ENCODE data around the gene SDK1. TPM values are rescaled to one million over a fixed set of nuclear protein-coding genes. Genes with fewer than 3 reads are reported as not detected.

Gene SDK1
- total RNA-seq, 2 experiments from 2014 or later, result 0.03 to 0.05 TPM

- ChIA-PET POLR2A (no interaction called here), CTCF (no interaction called here)
- Mint-ChIP-seq H3K27ac (no peak overlapping the region), H3K36me3 (ENCODE audit: low read depth) (peaks cover 2% of the 10 kb centered on the region), H3K9me3 (ENCODE audit: insufficient read depth) (peaks cover 3% of the 10 kb centered on the region), H3K27me3 (ENCODE audit: low read depth) (peaks cover 10% of the 10 kb centered on the region), H3K4me1 (ENCODE audit: low read depth) (no peaks in the 10 kb centered on the region), H3K4me3 (no peak overlapping the region)
- ATAC-seq, result no peak
- no peak for DNase-seq
Measured at GRCh38 chr7:3397324-3397723, 96.3 kb downstream of the SDK1 start.

- no peaks in the 10 kb centered on the region for H3K4me1 Mint-ChIP-seq (ENCODE audit: low read depth)
Measured at GRCh38 chr7:3399858-3400257, 98.8 kb downstream of the SDK1 start.

DNA sequence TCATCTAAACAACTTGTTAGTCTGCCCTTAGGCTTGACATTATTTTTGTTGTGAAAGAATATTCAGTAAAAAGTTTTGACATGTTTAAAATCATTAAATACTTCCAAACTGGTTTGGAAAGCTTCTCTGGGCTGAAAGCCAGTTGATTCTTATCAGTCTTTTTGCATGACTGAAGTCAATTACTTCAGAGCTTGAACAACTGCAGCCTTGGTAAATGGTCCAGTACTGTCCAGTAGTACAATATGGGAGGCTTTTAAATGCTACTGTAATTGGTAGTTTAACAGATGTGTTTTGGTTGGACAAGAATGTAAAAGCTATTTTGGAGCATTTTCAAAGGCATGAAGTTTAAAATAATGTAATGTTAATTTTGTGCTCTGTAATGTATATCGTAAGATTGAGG is 103.4 kb downstream of the SDK1 start:
- Mint-ChIP-seq H3K27me3 (ENCODE audit: low read depth) (peaks cover 5% of the 10 kb centered on the region), H3K4me3 (no peak overlapping the region), H3K27ac (no peak overlapping the region), H3K4me1 (ENCODE audit: low read depth) (peaks cover 6% of the 10 kb centered on the region), H3K36me3 (ENCODE audit: low read depth) (no peaks in the 10 kb centered on the region), H3K9me3 (ENCODE audit: insufficient read depth) (no peaks in the 10 kb centered on the region)
- ATAC-seq (no peak), DNase-seq (no peak)
- ChIA-PET CTCF (interaction anchor here (1.4 kb wide), 1 partner anchor 13 kb away, joined by 3 read pairs; no protein-coding TSS in a partner anchor), POLR2A (no interaction called here)

More at GRCh38 chr7:3399858-3400257, 98.8 kb downstream of the SDK1 start:
- no peak overlapping the region for H3K27ac Mint-ChIP-seq
- peaks cover 9% of the 10 kb centered on the region for H3K27me3 Mint-ChIP-seq (ENCODE audit: low read depth)
- CTCF ChIA-PET, result interaction anchor here (0.9 to 1.2 kb wide), 3 partner anchors 9 to 11 kb away, joined by 3 to 5 read pairs (median 3); no protein-coding TSS in a partner anchor
- ATAC-seq, result no peak
- POLR2A ChIA-PET, result no interaction called here
- no peak for DNase-seq
- no peak overlapping the region for H3K4me3 Mint-ChIP-seq
- H3K9me3 Mint-ChIP-seq (ENCODE audit: insufficient read depth), result peaks cover 3% of the 10 kb centered on the region
- H3K36me3 Mint-ChIP-seq (ENCODE audit: low read depth), result peaks cover 2% of the 10 kb centered on the region

DNA sequence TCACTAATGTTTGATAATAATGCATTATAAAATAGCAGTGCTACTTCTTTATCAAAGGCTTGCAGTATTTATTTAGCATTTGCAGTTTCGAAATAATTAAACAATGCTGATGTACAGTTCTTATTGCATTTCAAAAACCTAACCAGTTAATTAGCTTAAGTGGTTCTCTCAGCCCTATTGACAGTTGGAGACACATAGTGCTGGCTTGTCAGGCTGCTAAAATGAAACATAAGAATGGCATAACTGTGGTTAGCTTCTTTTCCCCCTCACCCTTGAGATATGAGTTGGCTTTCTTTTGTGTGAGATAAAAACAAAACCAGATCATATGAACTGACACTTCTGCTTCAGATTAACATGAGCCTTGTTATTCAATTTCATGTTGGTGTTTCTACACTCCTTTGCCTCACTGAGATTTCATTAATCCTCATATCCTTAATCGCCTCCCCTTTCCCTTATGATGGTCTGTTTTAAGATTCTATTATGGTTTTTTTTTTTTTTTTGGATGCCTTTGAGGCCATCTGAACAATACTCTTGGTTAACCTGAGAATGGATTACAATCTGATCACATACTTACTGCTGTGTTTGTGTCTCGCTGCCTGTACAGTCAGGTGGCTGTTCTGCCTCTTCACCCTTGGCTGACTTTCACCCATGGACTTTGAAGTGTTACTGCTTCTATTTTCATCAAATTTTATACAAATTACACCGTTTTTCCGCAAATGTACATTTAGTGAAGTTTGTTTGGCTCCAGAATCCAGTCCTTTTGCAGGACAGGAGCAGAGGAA is 108.0 kb downstream of the SDK1 start:
- H3K4me3 Mint-ChIP-seq, result no peak overlapping the region
- POLR2A ChIA-PET, result no interaction called here
- no peak overlapping the region for H3K27ac Mint-ChIP-seq
- peaks cover 7% of the 10 kb centered on the region for H3K4me1 Mint-ChIP-seq (ENCODE audit: low read depth)
- CTCF ChIA-PET, result interaction anchor here (1.2 kb wide), 1 partner anchor 9 kb away, joined by 5 read pairs; no protein-coding TSS in a partner anchor
- ATAC-seq, result no peak
- peaks cover 7% of the 10 kb centered on the region for H3K27me3 Mint-ChIP-seq (ENCODE audit: low read depth)
- no peaks in the 10 kb centered on the region for H3K9me3 Mint-ChIP-seq (ENCODE audit: insufficient read depth)
- DNase-seq, result no peak
- no peaks in the 10 kb centered on the region for H3K36me3 Mint-ChIP-seq (ENCODE audit: low read depth)

GRCh38 chr7:3412871-3413270 is 111.8 kb downstream of the SDK1 start:
- DNase-seq (no peak), ATAC-seq (no peak)
- Mint-ChIP-seq H3K4me3 (no peak overlapping the region), H3K36me3 (ENCODE audit: low read depth) (no peaks in the 10 kb centered on the region), H3K27ac (no peak overlapping the region), H3K27me3 (ENCODE audit: low read depth) (peaks cover 2% of the 10 kb centered on the region), H3K9me3 (ENCODE audit: insufficient read depth) (no peaks in the 10 kb centered on the region), H3K4me1 (ENCODE audit: low read depth) (peaks cover 7% of the 10 kb centered on the region)
- POLR2A ChIA-PET, result no interaction called here
- CTCF ChIA-PET, result no interaction called here

GRCh38 chr7:3415861-3416312 is 114.8 kb downstream of the SDK1 start:
- Mint-ChIP-seq H3K27me3 (ENCODE audit: low read depth) (peaks cover 4% of the 10 kb centered on the region), H3K9me3 (ENCODE audit: insufficient read depth) (no peaks in the 10 kb centered on the region), H3K4me1 (ENCODE audit: low read depth) (no peaks in the 10 kb centered on the region), H3K27ac (no peak overlapping the region), H3K36me3 (ENCODE audit: low read depth) (no peaks in the 10 kb centered on the region), H3K4me3 (no peak overlapping the region)
- no peak for DNase-seq
- ChIA-PET POLR2A (no interaction called here), CTCF (no interaction called here)
- ATAC-seq, result no peak

- H3K27me3 Mint-ChIP-seq (ENCODE audit: low read depth), result peaks cover 4% of the 10 kb centered on the region
- no peak for DNase-seq
- peaks cover 2% of the 10 kb centered on the region for H3K9me3 Mint-ChIP-seq (ENCODE audit: insufficient read depth)
- no peaks in the 10 kb centered on the region for H3K36me3 Mint-ChIP-seq (ENCODE audit: low read depth)
- ChIA-PET POLR2A (no interaction called here), CTCF (no interaction called here)
- ATAC-seq, result no peak
- H3K27ac Mint-ChIP-seq, result no peak overlapping the region
- H3K4me1 Mint-ChIP-seq (ENCODE audit: low read depth), result no peaks in the 10 kb centered on the region
- no peak overlapping the region for H3K4me3 Mint-ChIP-seq
Measured at GRCh38 chr7:3416453-3416852, 115.4 kb downstream of the SDK1 start.

- H3K36me3 Mint-ChIP-seq (ENCODE audit: low read depth), result no peaks in the 10 kb centered on the region
- DNase-seq (no peak), ATAC-seq (no peak)
- H3K4me3 Mint-ChIP-seq, result no peak overlapping the region
- no peaks in the 10 kb centered on the region for H3K4me1 Mint-ChIP-seq (ENCODE audit: low read depth)
- ChIA-PET CTCF (no interaction called here), POLR2A (no interaction called here)
- no peaks in the 10 kb centered on the region for H3K27me3 Mint-ChIP-seq (ENCODE audit: low read depth)
- H3K27ac Mint-ChIP-seq, result no peak overlapping the region
- H3K9me3 Mint-ChIP-seq (ENCODE audit: insufficient read depth), result peaks cover 12% of the 10 kb centered on the region
Measured at GRCh38 chr7:3425087-3425486, 124.0 kb downstream of the SDK1 start.

DNA sequence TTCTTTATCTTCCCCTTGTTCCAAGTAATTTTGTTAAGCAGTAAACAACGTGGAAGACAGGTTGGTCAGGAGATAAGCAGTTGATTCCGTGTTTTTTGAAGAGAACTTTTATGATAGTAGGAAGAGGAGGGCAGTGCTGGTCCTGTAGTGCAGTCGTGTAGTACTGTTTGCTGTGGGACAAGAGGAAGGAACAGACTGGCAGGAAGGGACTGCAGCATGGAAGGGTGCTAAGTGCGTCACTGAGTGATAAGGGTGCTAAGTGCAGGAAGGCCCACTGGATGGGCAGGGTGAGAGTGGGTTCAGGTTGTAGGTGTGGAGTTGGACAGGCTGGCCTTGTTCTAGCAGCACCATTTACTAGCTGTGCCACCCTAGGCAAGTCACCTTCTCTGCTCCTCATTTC is 125.0 kb downstream of the SDK1 start:
- H3K27me3 Mint-ChIP-seq (ENCODE audit: low read depth), result no peaks in the 10 kb centered on the region
- no peak overlapping the region for H3K27ac Mint-ChIP-seq
- no peak for DNase-seq
- no peak overlapping the region for H3K4me3 Mint-ChIP-seq
- CTCF ChIA-PET, result no interaction called here
- no peak for ATAC-seq
- no peaks in the 10 kb centered on the region for H3K36me3 Mint-ChIP-seq (ENCODE audit: low read depth)
- H3K4me1 Mint-ChIP-seq (ENCODE audit: low read depth), result no peaks in the 10 kb centered on the region
- H3K9me3 Mint-ChIP-seq (ENCODE audit: insufficient read depth), result peaks cover 12% of the 10 kb centered on the region
- POLR2A ChIA-PET, result no interaction called here

- DNase-seq (no peak), ATAC-seq (no peak)
- H3K4me3 Mint-ChIP-seq, result no peak overlapping the region
- H3K4me1 Mint-ChIP-seq (ENCODE audit: low read depth), result no peaks in the 10 kb centered on the region
- no peaks in the 10 kb centered on the region for H3K36me3 Mint-ChIP-seq (ENCODE audit: low read depth)
- H3K27ac Mint-ChIP-seq, result no peak overlapping the region
- ChIA-PET POLR2A (no interaction called here), CTCF (no interaction called here)
- no peaks in the 10 kb centered on the region for H3K27me3 Mint-ChIP-seq (ENCODE audit: low read depth)
- H3K9me3 Mint-ChIP-seq (ENCODE audit: insufficient read depth), result peaks cover 4% of the 10 kb centered on the region
Measured at GRCh38 chr7:3427957-3428356, 126.9 kb downstream of the SDK1 start.

GRCh38 chr7:3429981-3430380 is 128.9 kb downstream of the SDK1 start:
- POLR2A ChIA-PET, result no interaction called here
- Mint-ChIP-seq H3K4me3 (no peak overlapping the region), H3K9me3 (ENCODE audit: insufficient read depth) (no peaks in the 10 kb centered on the region), H3K27me3 (ENCODE audit: low read depth) (no peaks in the 10 kb centered on the region), H3K27ac (no peak overlapping the region), H3K36me3 (ENCODE audit: low read depth) (no peaks in the 10 kb centered on the region), H3K4me1 (ENCODE audit: low read depth) (no peaks in the 10 kb centered on the region)
- no peak for DNase-seq
- no peak for ATAC-seq
- CTCF ChIA-PET, result no interaction called here

- Mint-ChIP-seq H3K9me3 (ENCODE audit: insufficient read depth) (no peaks in the 10 kb centered on the region), H3K4me1 (ENCODE audit: low read depth) (no peaks in the 10 kb centered on the region), H3K27ac (no peak overlapping the region), H3K36me3 (ENCODE audit: low read depth) (no peaks in the 10 kb centered on the region), H3K4me3 (no peak overlapping the region), H3K27me3 (ENCODE audit: low read depth) (no peaks in the 10 kb centered on the region)
- ATAC-seq (no peak), DNase-seq (no peak)
- CTCF ChIA-PET, result no interaction called here
- POLR2A ChIA-PET, result no interaction called here
Measured at GRCh38 chr7:3430588-3430987, 129.5 kb downstream of the SDK1 start.

GRCh38 chr7:3431306-3431705 is 130.3 kb downstream of the SDK1 start:
- DNase-seq (no peak), ATAC-seq (no peak)
- Mint-ChIP-seq H3K27ac (no peak overlapping the region), H3K36me3 (ENCODE audit: low read depth) (no peaks in the 10 kb centered on the region), H3K9me3 (ENCODE audit: insufficient read depth) (no peaks in the 10 kb centered on the region), H3K4me3 (no peak overlapping the region), H3K27me3 (ENCODE audit: low read depth) (no peaks in the 10 kb centered on the region), H3K4me1 (ENCODE audit: low read depth) (no peaks in the 10 kb centered on the region)
- POLR2A ChIA-PET, result no interaction called here
- CTCF ChIA-PET, result no interaction called here

Measured in activated CD8-positive, alpha-beta T cell treated with anti-CD3 and anti-CD28 coated beads, Interleukin-2, amount 10 ng/mL, durations not matched to agents 7 days and 5 days (primary cell).